IPS-NIHi7 (cell line): ENCODE data around the gene TFR2.

Experiments
- DNase-seq: peaks from one replicate; pipeline ENCODE4 v3.0.0; 2012; ENCODE audit warnings: mixed read lengths; ENCODE audit errors: extremely low spot score

TFR2 gene

DNA sequence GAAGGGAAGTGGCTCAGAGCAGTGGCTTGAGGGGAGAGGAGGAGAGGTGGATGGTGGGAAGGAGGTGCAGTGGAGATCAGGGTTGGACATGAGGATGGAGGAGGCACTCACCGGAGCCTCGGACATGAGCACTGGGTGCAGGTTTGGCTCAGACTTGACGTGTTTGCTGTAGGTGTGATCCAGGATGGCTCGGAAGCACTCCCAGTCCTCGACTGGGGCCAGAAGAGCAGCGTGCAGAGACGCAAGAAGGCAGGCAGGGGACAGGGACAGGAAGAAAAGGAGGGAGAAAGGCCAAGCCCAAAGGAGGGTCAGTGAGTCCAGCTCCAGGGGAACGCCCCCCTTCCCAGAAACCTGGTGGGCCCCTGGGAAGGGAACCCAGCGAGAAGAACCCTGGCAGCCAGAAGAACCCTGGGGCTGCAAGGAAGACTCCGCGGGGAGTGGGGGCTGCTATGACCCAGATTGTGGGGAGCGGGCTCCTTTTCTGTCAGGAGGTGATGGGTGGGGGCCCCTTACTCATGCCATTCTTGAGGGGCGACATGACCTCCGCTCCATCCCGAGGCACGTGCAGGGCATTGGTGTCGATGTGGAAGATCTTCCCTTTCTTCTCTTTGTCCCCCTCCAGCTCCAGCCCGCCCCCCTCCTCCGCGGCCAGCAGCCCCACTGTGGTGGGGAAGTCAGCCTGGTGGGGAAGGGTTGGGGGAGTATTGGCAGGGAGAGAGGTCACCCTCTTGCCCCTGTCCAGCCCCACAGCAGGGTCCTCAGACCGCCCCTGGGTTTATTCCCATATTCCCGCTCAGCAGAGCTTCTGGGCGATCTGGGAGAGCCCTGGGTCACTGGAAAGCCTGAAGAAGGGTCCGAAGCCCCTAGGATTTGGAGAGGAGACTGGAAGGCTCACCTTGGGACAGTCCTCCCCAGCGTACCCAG lies 13.8 kb upstream of the TFR2 start:
- DNase-seq = no peak

- DNase-seq = no peak
These were observed 8.6 kb upstream of the TFR2 start for GRCh38 chr7:100649826-100650565.

DNA sequence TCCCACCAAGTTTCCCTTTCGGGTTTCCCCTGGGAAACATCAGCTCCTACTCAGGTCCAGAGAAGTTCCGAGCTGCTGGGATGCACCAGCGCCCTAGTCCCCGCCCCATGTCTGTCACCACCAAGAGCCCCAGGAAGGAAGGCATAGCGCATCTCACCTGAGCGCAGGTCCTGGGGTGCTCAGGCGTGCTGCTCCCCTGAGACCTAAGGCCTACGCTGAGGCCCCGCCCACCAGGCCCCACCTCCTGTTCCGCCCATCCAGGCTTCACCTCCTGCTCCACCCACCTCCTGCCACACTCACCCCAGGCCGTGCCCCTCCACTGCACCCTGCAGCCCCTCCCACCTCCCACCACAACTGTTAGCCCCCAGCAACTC lies 1.2 kb upstream of the TFR2 start:
- peak; percentile 82 for DNase-seq

DNA sequence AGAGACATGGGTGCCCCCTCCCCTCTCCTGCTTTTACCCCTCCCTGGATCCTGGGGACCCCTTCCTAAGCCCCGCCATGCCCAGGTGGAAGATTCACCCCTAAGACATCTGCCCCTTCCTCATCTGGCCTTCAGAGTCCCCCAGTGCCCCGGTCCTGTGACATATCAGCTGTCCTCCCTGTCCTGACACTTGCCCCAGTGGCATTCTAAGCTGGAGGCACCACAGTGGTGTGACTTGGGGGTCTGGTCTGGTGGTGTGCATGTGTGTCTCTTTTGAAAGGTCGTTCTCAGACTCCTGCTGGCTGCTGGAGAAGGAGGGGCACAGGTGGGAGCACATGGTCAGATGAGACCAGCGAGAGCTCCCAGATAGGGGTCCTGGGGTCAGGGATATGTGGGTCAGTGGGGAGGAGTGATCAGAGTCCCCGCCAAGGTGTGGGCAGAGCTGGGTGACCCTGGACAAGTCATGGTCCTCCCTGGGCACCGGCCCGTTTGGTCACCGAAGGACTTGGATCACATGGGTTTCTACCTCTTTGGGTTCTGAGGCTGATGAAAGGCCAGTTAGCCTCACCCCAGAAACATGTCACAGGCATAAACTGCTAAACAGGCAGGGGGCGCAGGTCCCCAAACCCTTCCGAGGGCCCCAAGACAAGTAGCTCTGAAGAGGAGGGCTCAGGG lies 645 bp upstream of the TFR2 start:
- DNase-seq = no peak

- DNase-seq = no peak
These were observed 573 bp downstream of the TFR2 start for GRCh38 chr7:100640517-100641440.

GRCh38 chr7:100639995-100640516 lies 1.3 kb downstream of the TFR2 start:
- no peak for DNase-seq

DNA sequence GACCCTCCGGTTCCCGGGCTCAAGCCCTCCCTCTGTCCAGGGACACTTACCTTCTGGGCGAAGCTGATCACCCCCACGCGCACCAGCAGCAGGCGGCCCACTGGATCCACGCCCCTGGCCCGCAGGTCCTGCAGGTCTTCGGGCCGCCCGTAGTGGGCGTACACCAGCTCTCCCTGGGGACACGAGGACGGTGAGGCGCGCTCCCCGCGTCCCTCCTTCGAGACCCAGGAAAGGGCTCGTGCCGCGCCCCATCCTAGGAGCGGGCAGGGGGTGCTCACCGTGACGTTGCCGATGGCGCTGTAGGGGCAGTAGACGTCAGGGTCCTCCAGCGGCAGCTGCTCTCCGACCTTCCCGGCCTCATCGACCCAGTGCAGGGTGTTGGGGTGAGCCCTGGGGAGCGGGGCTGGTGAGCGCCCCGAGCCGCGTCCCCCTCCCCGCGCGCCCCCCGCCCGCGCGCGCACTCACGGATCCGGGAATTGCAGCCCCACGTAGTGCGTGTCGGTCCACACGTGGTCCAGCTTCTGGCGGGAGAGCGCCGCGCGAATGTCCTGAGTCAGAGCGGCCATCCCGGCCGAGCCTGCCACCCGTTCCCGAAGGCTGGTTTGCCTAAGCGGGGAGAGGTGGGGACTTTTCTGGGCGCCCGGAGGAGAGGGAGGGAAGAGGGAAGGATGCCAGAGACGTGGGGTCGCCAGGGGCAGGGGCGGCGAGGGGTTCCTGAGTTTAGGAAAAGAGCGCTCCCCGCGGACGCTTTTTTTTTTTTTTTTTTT lies 8.2 kb downstream of the TFR2 start:
- DNase-seq = peak; percentile 64

GRCh38 chr7:100630066-100630465 lies 11.3 kb downstream of the TFR2 start:
- DNase-seq = no peak

DNA sequence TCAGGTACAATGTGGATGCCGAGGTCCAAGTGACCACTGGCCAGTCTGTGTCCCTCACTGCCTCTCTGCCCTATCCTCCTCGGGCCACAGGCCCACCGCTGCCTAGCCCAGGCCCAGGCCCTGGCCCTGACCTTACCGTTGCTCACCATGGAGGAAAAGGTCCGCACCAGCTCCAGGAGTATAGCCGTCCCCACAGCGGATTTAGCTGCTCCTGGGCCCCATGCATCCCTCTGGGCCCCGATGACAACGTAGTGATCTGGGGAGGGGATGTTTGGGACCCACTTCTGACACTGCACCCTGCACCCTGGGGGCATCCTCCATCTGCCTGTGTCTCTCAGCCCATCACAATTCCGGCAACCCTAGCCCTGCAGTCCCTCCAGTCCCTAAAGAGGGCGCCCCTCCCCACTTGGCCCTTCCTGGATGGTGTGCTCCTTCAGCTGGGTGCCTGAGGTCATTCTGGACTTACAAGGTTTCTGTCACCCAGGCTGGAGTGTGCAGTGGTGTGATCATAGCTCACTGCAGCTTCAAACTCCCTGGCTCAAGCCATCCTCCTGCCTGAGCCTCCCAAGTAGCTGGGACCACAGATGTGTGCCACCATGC lies 12.1 kb downstream of the TFR2 start:
- peak; percentile 86 for DNase-seq

GRCh38 chr7:100627238-100627549 lies 14.2 kb downstream of the TFR2 start:
- no peak for DNase-seq

DNA sequence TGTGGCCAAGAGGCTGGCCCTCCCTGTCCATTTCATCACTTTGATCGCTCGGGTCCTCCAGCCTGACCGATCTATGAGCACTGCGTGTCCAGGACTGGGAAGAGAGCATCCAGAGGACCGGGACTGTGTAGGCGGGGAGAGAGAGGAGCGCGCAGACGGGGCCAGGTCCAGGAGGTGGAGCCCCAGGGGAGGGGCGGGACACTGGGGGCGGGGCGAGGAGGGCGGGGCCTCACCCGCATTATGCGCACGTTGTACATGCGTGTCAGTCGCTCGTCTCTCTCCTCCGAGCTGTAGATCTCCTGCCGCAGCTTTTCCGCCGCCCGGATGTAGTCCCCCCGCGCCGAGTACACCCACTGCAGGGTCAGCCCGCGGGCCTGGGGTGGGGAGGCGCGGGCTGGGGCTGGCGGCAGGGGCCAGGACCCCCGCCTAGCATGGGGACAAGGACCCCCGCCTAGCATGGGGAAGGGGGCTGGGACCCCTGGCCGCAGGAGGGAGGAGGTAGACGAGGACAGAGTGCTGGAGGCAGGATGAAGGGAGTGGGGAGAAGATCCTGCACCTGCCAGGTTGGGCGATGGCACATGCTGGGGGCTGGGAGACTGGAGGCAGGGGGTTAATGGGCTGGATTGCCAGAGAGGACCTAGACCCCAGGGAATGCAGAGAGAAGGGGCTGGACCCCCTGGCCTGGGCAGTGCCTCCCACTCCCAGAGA lies 14.7 kb downstream of the TFR2 start:
- DNase-seq = peak; percentile 97

DNA sequence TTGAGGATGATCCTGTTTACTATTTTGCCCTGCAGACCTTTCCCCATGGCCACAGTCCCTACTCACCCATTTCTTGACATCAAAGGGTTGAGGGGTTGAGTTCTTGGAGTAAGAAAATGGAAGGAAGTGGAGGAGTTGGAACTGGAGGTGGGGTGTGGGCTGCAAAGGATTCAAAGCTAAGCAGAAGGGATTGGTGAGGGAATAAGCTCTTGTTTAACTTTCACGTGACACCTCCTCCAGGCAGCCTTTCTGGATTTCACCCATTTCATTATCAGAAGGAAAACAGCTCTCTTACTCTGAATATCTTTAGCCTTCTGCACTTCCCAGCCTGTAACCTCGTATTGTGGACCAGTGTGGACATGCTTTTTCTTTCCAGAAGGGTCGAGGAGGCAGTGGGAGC lies 15.3 kb downstream of the TFR2 start:
- DNase-seq = no peak

- no peak for DNase-seq
These were observed 17.2 kb downstream of the TFR2 start for GRCh38 chr7:100623951-100624824.

DNA sequence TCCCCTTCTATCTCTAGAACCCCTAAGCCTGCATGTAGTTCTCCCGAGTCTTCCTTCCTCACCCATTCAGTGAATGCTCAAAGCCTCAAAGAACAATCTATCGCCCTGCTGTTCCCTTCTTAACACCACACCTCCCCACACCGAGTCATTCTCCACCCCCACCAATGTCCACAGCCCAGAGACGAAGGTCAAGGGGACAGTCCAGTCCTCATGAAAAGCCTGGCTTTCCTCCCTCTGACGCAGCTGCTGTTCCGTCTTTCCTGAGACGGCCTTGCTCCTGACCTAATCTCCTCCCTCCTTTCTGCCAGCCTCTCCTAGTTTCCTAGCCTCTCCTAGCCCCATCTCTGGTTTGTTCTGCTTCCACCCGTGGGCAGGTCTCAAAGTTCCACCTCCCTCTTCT lies 19.8 kb downstream of the TFR2 start:
- DNase-seq = no peak

DNA sequence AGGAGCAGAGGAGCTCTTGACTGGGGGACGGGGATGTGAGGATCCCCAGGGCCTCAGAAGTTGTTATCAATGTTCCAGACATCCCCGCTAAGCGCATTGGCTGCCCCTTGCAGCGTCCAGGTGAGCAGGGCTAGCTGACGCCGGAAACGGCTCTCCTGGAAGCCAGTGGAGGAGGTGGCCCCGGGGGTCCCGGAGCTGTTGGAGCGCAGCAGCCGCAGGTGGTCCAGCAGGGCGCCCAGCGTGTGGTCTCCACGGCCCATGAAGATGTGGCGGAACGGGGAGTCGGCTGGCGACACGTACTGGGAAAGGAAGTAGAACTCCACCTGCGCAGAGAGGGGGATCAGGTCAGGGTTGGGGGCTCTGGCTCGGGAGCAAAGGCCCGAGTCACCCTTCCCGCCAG lies 20.5 kb downstream of the TFR2 start:
- no peak for DNase-seq

DNA sequence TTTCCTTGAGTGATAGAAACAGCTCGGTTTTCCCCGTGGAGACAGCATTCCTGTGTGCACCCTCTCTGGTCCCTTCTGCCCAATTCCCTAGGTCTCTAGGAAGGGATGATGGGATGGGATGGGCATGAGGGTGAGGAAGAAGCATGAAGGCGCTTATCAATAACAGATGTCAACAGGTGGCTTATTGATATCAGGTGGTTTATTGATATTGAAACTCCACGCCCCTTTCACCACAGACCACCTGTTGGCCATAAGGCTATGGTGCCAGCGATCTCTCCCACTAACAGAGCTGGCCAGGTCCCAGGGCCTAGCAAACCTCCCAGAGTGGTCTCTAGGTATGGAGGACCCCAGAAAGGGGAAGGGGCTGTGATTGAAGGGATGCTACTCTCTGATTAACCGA lies 21.1 kb downstream of the TFR2 start:
- no peak for DNase-seq

- no peak for DNase-seq
These were observed 27.0 kb downstream of the TFR2 start for GRCh38 chr7:100614308-100614861.
